Hematopoietic multipotent progenitor cell treated with erythropoietin and hydrocortisone succinate and interleukin-3 and kit ligand, for 8 days (in vitro differentiated cells): ENCODE measurements around the gene AGRN.

Experiments used
- DNase-seq: peaks from one replicate; pipeline ENCODE4 v3.0.0-alpha.2; 2015

Gene AGRN

GRCh38 chr1:1040004-1040991 is 20.4 kb downstream of the AGRN start:
- DNase-seq: peak; percentile 60

GRCh38 chr1:1041092-1041523 is 21.2 kb downstream of the AGRN start:
- DNase-seq: no peak

GRCh38 chr1:1041873-1042272 is 22.0 kb downstream of the AGRN start:
- DNase-seq: no peak

- DNase-seq: no peak
Observed at GRCh38 chr1:1042835-1043234, 22.9 kb downstream of the AGRN start.

GRCh38 chr1:1043411-1043810 is 23.5 kb downstream of the AGRN start:
- no peak for DNase-seq

GRCh38 chr1:1043921-1044320 is 24.0 kb downstream of the AGRN start:
- no peak for DNase-seq

- DNase-seq: no peak
Observed at GRCh38 chr1:1044455-1045078, 24.6 kb downstream of the AGRN start.

- DNase-seq: no peak
Observed at GRCh38 chr1:1045129-1045528, 25.2 kb downstream of the AGRN start.

- DNase-seq: no peak
Observed at GRCh38 chr1:1046243-1046642, 26.3 kb downstream of the AGRN start.

GRCh38 chr1:1046767-1047166 is 26.8 kb downstream of the AGRN start:
- DNase-seq: no peak

GRCh38 chr1:1047407-1047806 is 27.5 kb downstream of the AGRN start:
- no peak for DNase-seq

GRCh38 chr1:1047963-1048362 is 28.0 kb downstream of the AGRN start:
- DNase-seq: no peak

- DNase-seq: no peak
Observed at GRCh38 chr1:1048765-1049164, 28.8 kb downstream of the AGRN start.

- no peak for DNase-seq
Observed at GRCh38 chr1:1049318-1050165, 29.6 kb downstream of the AGRN start.

GRCh38 chr1:1050577-1051052 is 30.7 kb downstream of the AGRN start:
- DNase-seq: no peak

- DNase-seq: no peak
Observed at GRCh38 chr1:1051127-1051810, 31.3 kb downstream of the AGRN start.

- no peak for DNase-seq
Observed at GRCh38 chr1:1052003-1052840, 32.3 kb downstream of the AGRN start.

GRCh38 chr1:1053022-1053421 is 33.1 kb downstream of the AGRN start:
- no peak for DNase-seq

GRCh38 chr1:1053682-1054081 is 33.8 kb downstream of the AGRN start:
- no peak for DNase-seq

GRCh38 chr1:1054099-1054700 is 34.3 kb downstream of the AGRN start:
- DNase-seq: no peak

- no peak for DNase-seq
Observed at GRCh38 chr1:1054971-1055370, 35.1 kb downstream of the AGRN start.
